Measurements from ENCODE around the gene SLC2A8.

The SLC2A8 gene

DNA sequence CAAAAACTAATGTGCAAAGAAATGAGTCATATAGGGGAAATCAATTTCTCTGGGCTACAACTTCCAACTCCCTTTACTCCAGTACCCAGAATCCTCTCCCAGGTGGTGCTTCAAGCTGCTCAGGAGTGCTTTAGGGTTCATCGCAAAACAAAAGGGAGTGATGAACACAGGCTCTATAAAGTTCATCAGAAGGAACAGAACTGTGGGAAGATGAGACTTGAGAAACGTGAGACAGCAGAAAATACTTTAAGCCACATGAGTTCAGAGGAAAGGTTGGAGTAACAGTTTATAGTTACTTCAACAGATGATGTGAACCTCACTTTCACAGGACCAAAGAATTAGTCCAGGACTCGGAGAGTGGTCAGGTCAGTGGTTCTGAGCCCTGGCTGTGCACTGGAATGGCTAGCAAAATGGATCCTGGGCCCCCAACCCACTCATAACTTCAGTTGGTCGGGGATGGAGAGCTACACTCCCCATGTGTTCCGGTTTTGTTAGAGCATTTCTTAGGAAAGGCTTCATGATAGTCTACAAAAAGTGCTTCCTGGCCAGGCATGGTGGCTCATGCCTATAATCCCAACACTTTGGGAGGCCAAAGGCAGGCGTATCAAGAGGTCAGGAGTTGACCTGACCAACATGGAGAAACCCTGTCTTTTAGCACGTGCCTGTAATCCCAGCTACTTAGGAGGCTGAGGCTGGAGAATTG lies 49.9 kb downstream of the SLC2A8 start:
- no peak for DNase-seq (ENCODE audit: extremely low read depth, low read depth)
- TF ChIP-seq, protein P1, sequence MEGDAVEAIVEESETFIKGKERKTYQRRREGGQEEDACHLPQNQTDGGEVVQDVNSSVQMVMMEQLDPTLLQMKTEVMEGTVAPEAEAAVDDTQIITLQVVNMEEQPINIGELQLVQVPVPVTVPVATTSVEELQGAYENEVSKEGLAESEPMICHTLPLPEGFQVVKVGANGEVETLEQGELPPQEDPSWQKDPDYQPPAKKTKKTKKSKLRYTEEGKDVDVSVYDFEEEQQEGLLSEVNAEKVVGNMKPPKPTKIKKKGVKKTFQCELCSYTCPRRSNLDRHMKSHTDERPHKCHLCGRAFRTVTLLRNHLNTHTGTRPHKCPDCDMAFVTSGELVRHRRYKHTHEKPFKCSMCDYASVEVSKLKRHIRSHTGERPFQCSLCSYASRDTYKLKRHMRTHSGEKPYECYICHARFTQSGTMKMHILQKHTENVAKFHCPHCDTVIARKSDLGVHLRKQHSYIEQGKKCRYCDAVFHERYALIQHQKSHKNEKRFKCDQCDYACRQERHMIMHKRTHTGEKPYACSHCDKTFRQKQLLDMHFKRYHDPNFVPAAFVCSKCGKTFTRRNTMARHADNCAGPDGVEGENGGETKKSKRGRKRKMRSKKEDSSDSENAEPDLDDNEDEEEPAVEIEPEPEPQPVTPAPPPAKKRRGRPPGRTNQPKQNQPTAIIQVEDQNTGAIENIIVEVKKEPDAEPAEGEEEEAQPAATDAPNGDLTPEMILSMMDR (IDR thresholded peaks at IDR 0.05; ENCODE audit: low read depth, low read length) = no peak

DNA sequence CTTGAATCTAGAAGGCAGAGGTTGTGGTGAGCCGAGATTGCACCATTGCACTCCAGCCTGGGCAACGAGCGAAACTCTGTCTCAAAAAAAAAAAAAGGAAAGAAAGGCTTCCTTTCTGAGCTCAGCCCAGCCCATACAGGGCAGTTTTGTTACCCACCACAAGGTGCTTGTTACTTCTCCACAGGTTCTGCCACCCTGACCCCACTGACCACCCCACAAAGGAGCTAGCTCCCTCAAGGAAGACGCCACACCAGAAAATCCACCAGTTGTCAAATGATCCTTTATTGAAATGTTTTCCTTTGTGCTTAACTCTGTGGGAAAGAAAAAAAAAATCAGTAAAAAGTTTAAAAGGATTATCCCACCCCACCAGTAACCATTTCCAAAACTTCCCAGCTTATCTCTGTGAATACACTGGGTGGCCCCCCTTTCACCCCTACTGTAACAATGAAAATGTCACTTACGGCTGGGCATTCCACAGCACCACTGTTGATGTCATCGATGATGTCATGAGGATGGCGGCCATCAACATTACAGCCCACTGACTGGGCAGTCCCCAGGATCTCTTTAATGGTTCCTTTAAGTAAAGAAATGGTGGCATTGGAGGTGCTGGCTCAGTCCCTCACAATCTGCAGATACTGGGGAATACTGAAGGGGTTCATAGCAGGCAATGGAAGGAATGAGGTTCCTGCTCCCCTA lies 50.6 kb downstream of the SLC2A8 start:
- TF ChIP-seq, protein P1 (IDR thresholded peaks at IDR 0.05; ENCODE audit: low read depth, low read length) = no peak
- DNase-seq (ENCODE audit: extremely low read depth, low read depth) = no peak

DNA sequence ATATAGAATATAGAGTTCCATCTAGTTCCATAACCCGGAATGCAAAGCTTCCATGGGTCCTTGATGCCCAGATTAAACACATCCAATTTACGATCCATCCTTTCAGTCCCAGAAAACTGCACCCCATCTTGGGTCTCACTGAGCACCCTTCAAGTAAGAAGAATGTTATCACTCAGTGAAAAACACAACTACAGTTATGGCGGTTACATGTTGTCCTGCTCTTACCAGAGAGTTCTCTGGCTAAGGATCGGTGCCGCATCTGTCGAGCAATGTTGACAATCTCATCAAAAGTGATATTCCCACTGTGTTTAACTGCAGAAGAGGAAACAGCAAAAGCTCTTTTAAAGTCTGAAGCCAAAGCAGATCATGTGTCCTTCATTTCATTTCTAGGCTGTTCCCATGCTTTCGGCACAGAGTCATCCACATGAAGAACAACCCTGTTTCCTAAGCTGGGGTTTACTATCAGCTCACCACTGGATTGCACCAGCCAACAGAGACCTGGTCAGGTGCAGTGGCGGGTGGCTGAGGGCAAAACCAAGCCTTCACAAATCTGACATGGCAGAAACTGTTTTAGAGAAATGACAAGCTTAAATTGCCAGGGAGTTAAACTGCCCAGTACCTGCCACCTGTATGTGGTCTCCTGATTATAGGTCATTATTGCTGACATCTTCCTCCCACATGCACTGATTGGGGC lies 51.3 kb downstream of the SLC2A8 start:
- no peak for DNase-seq (ENCODE audit: extremely low read depth, low read depth)
- TF ChIP-seq, protein P1 (IDR thresholded peaks at IDR 0.05; ENCODE audit: low read depth, low read length) = no peak

DNA sequence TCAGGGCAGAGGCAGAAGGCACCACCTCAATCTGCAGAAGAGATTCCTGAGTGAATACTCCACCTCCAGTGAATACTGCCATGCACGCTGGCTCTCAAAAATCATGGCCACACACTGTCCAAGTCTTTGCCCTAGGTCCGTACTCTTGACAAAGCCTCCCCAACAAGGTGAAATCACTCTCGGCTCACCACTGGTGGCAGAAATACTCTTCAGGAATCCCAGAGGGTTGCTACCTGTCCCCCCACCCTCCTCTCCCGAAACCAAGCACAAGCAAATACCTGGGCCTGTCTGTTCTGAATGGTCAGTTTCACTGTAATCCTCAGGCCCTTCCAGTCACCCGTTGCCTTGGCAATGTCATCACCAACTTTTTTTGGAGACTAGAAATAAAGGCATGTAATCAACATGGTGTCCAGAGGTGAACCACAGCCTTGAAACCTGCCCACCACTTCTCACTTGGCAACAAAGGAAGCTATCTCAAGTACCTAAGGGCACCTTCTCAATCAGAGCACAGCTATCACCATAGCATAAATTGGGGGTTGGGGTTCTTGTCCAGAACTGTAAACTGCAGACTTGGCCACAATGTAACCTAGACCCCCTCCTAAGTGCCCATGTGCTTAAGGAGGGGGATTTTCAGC lies 52.5 kb downstream of the SLC2A8 start:
- TF ChIP-seq, protein P1 (IDR thresholded peaks at IDR 0.05; ENCODE audit: low read depth, low read length) = no peak
- no peak for DNase-seq (ENCODE audit: extremely low read depth, low read depth)

DNA sequence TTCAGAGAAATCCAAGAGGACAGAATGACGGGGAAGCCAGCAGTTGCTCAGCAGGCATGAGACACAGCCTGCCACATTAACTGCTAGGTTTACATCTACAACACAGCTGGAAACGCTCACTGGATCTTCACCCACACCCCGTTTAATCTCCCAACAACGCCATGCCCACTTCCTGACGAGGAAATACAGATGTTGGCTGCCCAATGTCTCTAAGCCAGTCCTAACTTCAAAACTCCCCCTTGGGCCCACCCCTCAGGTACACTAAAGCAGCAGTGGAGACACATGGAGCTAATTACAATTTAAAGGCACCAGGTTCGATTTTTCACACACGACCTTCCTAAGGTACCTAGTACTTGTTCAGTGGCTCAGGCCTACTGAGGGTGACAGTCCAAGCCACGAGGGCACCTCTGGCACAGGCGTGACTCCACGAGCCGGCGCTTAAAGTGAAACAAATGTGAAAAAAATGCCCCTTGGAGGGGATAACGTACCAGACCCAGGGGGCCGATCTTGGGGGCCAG lies 53.3 kb downstream of the SLC2A8 start:
- TF ChIP-seq, protein P1 (IDR thresholded peaks at IDR 0.05; ENCODE audit: low read depth, low read length) = no peak
- no peak for DNase-seq (ENCODE audit: extremely low read depth, low read depth)

DNA sequence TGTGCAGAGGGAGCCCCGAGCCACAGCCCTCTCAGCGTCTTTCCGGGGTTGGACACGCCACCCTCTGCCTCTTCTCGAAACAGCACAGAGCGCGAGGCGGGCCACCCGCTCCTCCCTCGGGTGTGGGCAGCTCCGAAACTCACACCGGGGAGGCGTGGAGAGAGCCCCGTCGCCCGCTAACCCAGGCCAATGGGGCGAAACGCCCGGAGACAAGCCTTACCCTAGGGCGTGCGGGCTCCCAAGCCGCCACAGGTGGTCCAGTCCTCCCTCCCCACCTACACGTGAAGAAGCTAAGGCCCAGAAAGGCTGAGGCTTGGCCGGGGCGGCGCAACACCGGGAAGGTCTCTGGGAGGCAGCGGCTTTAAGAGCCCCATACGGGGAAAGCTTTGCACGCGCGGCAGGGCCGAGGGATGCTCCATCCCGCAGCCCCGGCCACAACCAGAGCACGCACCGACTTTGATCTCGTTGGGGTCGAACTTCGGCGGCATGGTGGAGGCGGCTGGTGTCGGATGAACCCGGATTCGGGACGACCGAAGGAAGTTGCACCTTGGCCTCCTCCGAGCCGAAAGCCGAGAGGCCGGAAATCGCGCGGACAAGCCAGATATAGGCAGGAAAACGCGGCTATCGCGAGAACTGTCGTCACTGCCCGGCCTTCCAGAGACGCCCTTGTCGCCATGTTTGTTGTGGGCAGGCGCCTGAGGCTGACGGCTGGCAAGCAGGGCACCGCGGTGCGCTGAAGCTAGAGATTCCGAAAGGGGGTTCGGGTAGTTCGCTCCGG lies 54.0 kb downstream of the SLC2A8 start, which contains the start of the genes LRSAM1 and RPL12:
TSS of gene LRSAM1 (plus strand) at position 681 of the 778 bp plus-strand sequence. CDS start 3,018 bp downstream, outside the sequence.
TSS of gene RPL12 (minus strand) at position 577 of the 778 bp plus-strand sequence. CDS start at position 488, 89 bp downstream.
- DNase-seq (ENCODE audit: extremely low read depth, low read depth) = peak; percentile 90
- TF ChIP-seq, protein P1 (IDR thresholded peaks at IDR 0.05; ENCODE audit: low read depth, low read length) = no peak; the same call in none of the 2 replicates
